G401.6 (cell line): ENCODE measurements around the gene FOXP1.

Source experiments
- FAIRE-seq: peaks from 2 replicates; lab custom pipeline; 2012; peaks lifted over from hg19 to GRCh38; lab: Jason Lieb, UNC

The FOXP1 gene

GRCh38 chr3:71484452-71484851 lies 99.1 kb downstream of the FOXP1 start:
- FAIRE-seq, result no peak

GRCh38 chr3:71484047-71484446 lies 99.5 kb downstream of the FOXP1 start:
- FAIRE-seq, result no peak

- FAIRE-seq, result no peak
These were observed 100.8 kb downstream of the FOXP1 start for GRCh38 chr3:71482771-71483170.

- FAIRE-seq, result no peak
These were observed 105.0 kb downstream of the FOXP1 start for GRCh38 chr3:71478568-71478967.

GRCh38 chr3:71476950-71477349 lies 106.6 kb downstream of the FOXP1 start:
- no peak for FAIRE-seq

- no peak for FAIRE-seq
These were observed 114.4 kb downstream of the FOXP1 start for GRCh38 chr3:71469138-71469435.

- FAIRE-seq, result no peak
These were observed 115.0 kb downstream of the FOXP1 start for GRCh38 chr3:71468311-71469137.

- no peak for FAIRE-seq
These were observed 117.0 kb downstream of the FOXP1 start for GRCh38 chr3:71466483-71466882.

GRCh38 chr3:71465371-71466036 lies 118.0 kb downstream of the FOXP1 start:
- no peak for FAIRE-seq

GRCh38 chr3:71464613-71465012 lies 118.9 kb downstream of the FOXP1 start:
- no peak for FAIRE-seq

GRCh38 chr3:71463617-71464016 lies 119.9 kb downstream of the FOXP1 start:
- FAIRE-seq, result no peak

GRCh38 chr3:71462586-71462985 lies 120.9 kb downstream of the FOXP1 start:
- FAIRE-seq, result no peak

GRCh38 chr3:71461749-71462483 lies 121.6 kb downstream of the FOXP1 start:
- no peak for FAIRE-seq

GRCh38 chr3:71461114-71461513 lies 122.4 kb downstream of the FOXP1 start:
- FAIRE-seq, result no peak

- FAIRE-seq, result no peak
These were observed 124.6 kb downstream of the FOXP1 start for GRCh38 chr3:71458895-71459294.

GRCh38 chr3:71456826-71457225 lies 126.7 kb downstream of the FOXP1 start:
- no peak for FAIRE-seq

- no peak for FAIRE-seq
These were observed 127.4 kb downstream of the FOXP1 start for GRCh38 chr3:71456156-71456555.

GRCh38 chr3:71454512-71455403 lies 128.8 kb downstream of the FOXP1 start:
- FAIRE-seq, result no peak

- FAIRE-seq, result no peak
These were observed 129.6 kb downstream of the FOXP1 start for GRCh38 chr3:71453822-71454511.

GRCh38 chr3:71453319-71453718 lies 130.2 kb downstream of the FOXP1 start:
- no peak for FAIRE-seq

GRCh38 chr3:71451812-71452211 lies 131.7 kb downstream of the FOXP1 start:
- no peak for FAIRE-seq

- no peak for FAIRE-seq
These were observed 132.5 kb downstream of the FOXP1 start for GRCh38 chr3:71451060-71451459.
